ENCODE results near the gene MRPL20.

DNA sequence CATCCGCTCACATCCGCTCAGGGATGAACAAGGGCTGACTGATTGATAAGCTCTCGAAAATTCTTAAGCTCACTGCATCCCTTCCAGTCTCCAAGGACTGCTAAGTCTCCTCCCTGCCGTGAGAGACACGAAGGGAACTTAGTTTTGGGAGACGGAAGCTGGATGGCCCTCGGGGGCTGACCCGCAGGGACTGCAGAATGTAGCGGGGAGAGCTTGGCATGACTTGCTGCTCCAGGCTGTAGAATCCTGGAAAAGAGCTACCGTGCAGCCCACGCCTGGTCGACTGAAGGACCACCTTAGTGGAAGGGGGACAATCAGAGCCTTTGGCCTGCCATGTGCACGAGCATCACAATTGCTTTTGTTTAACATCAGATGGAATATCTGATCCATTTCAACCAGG, 8.7 kb upstream of the MRPL20 start:
- no peak for TF ChIP-seq POLR2A (IDR thresholded peaks at IDR 0.05; ENCODE audit: low read length)
- no peak for TF ChIP-seq GATA1 (IDR thresholded peaks at IDR 0.05; ENCODE audit: low read depth, low read length)

Data from erythroblast (primary cell).